Measurements from ENCODE around the gene CCDC110.

The CCDC110 gene

DNA sequence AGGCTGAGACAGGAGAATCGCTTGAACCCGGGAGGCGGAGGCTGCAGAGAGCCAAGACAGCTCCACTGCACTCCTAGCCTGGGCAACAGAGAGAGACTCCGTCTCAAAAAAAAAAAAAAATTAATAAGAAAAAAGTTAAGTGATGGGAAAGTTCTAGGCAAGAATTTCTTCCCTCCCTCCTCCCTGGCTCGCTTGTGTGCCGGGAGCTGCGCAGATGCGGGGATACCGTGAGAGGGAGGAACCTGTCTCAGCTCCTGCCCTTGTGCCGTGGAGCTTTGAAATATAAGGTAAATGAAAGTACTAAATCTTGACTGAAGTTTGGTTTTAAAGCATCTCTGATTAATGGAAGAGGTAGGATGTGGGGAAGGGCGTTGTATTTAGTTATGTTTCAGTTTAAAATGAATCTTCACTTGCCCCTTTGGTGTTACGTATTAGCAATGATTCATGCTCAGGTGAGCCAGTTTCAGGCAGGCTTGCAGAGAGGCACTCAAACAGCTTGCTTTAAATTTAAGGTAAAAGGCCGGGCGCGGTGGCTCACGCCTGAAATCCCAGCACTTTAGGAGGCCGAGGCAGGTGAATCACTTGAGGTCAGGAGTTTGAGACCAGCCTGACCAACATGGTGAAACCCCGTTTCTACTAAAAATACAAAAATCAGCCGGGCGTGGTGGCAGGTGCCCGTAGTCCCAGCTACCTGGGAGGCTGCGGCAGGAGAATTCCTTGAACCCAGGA, 44.4 kb downstream of the CCDC110 start:
- Histone ChIP-seq H3K36me3 (ENCODE audit: control insufficient read depth, low read length) (peaks cover 5% of the 10 kb centered on the region; the same call in 1 of the 2 replicates), H3F3A (ENCODE audit: control insufficient read depth, insufficient read depth) (no peaks in the 10 kb centered on the region), H3K9me2 (replicated peaks; ENCODE audit: control insufficient read depth, low read length) (no peaks in the 10 kb centered on the region), H3K27me3 (ENCODE audit: control insufficient read depth, low read length) (peaks cover 5% of the 10 kb centered on the region; the same call in 1 of the 2 replicates), H3K4me2 (ENCODE audit: low read length) (no peak overlapping the region), H3K9me3 (ENCODE audit: control insufficient read depth, insufficient read depth, low read length) (no peaks in the 10 kb centered on the region), H3K27ac (ENCODE audit: low read depth, low read length) (no peak overlapping the region), H3K4me1 (ENCODE audit: control insufficient read depth, low read length) (peaks cover 20% of the 10 kb centered on the region), H3K79me2 (ENCODE audit: control insufficient read depth, low read length) (peaks cover 18% of the 10 kb centered on the region), H4K20me1 (ENCODE audit: control insufficient read depth, insufficient read depth, low read depth, low read length) (no peaks in the 10 kb centered on the region), H3K4me3 (ENCODE audit: low read length) (no peak overlapping the region)
- no peak for TF ChIP-seq EZH2phosphoT487 (IDR thresholded peaks at IDR 0.05; ENCODE audit: borderline replicate concordance, low read length)
- TF ChIP-seq, protein P1, sequence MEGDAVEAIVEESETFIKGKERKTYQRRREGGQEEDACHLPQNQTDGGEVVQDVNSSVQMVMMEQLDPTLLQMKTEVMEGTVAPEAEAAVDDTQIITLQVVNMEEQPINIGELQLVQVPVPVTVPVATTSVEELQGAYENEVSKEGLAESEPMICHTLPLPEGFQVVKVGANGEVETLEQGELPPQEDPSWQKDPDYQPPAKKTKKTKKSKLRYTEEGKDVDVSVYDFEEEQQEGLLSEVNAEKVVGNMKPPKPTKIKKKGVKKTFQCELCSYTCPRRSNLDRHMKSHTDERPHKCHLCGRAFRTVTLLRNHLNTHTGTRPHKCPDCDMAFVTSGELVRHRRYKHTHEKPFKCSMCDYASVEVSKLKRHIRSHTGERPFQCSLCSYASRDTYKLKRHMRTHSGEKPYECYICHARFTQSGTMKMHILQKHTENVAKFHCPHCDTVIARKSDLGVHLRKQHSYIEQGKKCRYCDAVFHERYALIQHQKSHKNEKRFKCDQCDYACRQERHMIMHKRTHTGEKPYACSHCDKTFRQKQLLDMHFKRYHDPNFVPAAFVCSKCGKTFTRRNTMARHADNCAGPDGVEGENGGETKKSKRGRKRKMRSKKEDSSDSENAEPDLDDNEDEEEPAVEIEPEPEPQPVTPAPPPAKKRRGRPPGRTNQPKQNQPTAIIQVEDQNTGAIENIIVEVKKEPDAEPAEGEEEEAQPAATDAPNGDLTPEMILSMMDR (IDR thresholded peaks at IDR 0.05; ENCODE audit: low read depth, low read length, poor library complexity, severe bottlenecking), result no peak

DNA sequence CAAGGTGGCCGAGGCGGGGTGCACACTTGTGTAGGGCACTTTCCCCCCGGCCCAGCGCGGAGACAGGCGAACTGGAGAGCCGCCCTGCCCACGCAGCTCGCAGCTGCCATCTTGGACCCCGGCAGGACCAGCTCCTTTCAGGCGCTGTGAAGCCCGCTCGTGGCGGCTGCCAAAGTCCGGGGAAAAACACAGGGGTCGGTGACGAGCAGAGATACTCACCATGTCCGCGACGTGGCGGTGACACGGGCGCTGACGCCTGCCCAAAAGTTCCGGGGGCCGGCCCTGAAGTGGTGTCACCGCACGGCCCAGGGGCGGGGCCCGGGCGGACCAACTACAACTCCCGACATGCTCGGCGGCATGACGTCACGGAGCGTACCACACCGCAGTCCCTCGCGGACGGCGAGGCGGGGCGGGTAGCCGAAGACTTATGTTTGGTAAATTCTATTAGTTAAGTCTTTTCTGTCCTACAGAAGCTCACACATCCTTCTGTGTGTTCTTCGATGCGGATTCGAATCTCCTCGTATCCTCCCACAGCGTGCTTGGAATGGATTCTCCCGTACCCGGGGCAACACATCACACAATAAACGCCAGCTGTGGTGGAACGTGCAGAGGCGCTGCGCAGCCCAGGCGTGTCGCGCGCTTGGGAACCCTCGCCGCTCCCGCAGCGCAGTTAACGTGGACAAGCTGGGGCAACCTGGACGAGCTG, 45.7 kb downstream of the CCDC110 start, which contains the start of gene UFSP2:
UFSP2 (minus strand) TSS at position 318 of the 706 bp plus-strand sequence; CDS start at position 222, 96 bp downstream.
- TF ChIP-seq EZH2phosphoT487 (IDR thresholded peaks at IDR 0.05; ENCODE audit: borderline replicate concordance, low read length), result no peak
- TF ChIP-seq, protein P1 (IDR thresholded peaks at IDR 0.05; ENCODE audit: low read depth, low read length, poor library complexity, severe bottlenecking), result no peak
- Histone ChIP-seq H3K4me1 (ENCODE audit: control insufficient read depth, low read length) (peaks cover 20% of the 10 kb centered on the region), H3K4me2 (ENCODE audit: low read length) (peak within 1 kb of the TSS; percentile 96), H3K9me3 (ENCODE audit: control insufficient read depth, insufficient read depth, low read length) (no peaks in the 10 kb centered on the region), H3K4me3 (ENCODE audit: low read length) (peak within 1 kb of the TSS; percentile 99), H3K36me3 (ENCODE audit: control insufficient read depth, low read length) (peaks cover 14% of the 10 kb centered on the region), H3K27me3 (ENCODE audit: control insufficient read depth, low read length) (no peaks in the 10 kb centered on the region), H3K27ac (ENCODE audit: low read depth, low read length) (peak within 1 kb of the TSS; percentile 70), H4K20me1 (ENCODE audit: control insufficient read depth, insufficient read depth, low read depth, low read length) (no peaks in the 10 kb centered on the region), H3K9me2 (replicated peaks; ENCODE audit: control insufficient read depth, low read length) (no peaks in the 10 kb centered on the region), H3F3A (ENCODE audit: control insufficient read depth, insufficient read depth) (no peaks in the 10 kb centered on the region), H3K79me2 (ENCODE audit: control insufficient read depth, low read length) (peaks cover 18% of the 10 kb centered on the region)

DNA sequence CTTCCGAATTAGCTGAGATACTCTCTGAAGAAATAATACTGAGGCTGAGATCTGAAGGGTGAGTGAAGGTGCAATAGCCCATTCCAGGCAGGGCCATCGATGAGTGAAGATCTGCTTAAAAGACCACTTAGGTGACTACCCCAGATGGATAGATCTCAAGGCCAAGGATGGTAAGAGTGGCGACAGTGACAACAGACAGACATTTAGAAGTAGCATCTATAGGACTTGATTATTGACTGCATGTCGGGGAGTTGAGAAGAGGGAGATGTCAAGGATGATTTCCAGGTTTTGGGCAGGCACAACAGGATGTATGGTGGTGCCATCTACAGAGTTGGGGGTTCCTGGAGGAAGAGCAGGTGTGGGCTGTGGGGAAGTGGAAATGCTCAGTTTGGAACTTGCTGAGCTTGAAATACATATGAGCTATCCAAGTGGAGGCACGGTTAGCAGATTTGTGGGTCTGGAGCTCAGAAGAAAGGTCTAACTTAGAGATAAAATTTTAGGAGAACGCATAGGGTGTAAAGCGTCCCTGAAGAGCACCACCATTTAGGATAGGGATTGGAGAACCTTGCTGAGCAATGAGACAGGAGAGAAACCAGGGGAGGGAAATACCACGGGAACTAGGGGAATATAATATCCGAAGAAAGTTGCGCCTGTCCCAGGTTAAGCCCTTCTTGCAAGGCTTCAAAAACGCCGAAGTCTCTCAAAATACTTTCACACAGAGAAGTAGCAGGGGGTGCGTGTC, 46.5 kb downstream of the CCDC110 start:
- Histone ChIP-seq H3K4me3 (ENCODE audit: low read length) (peak overlapping the region; percentile 99), H3K27me3 (ENCODE audit: control insufficient read depth, low read length) (no peaks in the 10 kb centered on the region), H3K4me2 (ENCODE audit: low read length) (peak overlapping the region; percentile 96), H3K36me3 (ENCODE audit: control insufficient read depth, low read length) (peaks cover 14% of the 10 kb centered on the region), H3K27ac (ENCODE audit: low read depth, low read length) (no peak overlapping the region), H3K79me2 (ENCODE audit: control insufficient read depth, low read length) (peaks cover 18% of the 10 kb centered on the region), H3F3A (ENCODE audit: control insufficient read depth, insufficient read depth) (no peaks in the 10 kb centered on the region), H4K20me1 (ENCODE audit: control insufficient read depth, insufficient read depth, low read depth, low read length) (no peaks in the 10 kb centered on the region), H3K4me1 (ENCODE audit: control insufficient read depth, low read length) (peaks cover 20% of the 10 kb centered on the region), H3K9me3 (ENCODE audit: control insufficient read depth, insufficient read depth, low read length) (no peaks in the 10 kb centered on the region), H3K9me2 (replicated peaks; ENCODE audit: control insufficient read depth, low read length) (no peaks in the 10 kb centered on the region)
- no peak for TF ChIP-seq EZH2phosphoT487 (IDR thresholded peaks at IDR 0.05; ENCODE audit: borderline replicate concordance, low read length)

Measured in DOHH2 (cell line).